SH-SY5Y (cell line): ENCODE results near the gene SLC10A6.

ENCODE experiments used
- GATA2 ChIP-seq: IDR thresholded peaks from 2 replicates; pipeline ENCODE4 v1.6.1; 2011; ENCODE audit warnings: mild to moderate bottlenecking, low read depth, low read length
- GATA3 ChIP-seq: IDR thresholded peaks from 2 replicates; pipeline ENCODE4 v1.6.1; 2011; ENCODE audit warnings: low read depth, mild to moderate bottlenecking, low read length, moderate library complexity

DNA sequence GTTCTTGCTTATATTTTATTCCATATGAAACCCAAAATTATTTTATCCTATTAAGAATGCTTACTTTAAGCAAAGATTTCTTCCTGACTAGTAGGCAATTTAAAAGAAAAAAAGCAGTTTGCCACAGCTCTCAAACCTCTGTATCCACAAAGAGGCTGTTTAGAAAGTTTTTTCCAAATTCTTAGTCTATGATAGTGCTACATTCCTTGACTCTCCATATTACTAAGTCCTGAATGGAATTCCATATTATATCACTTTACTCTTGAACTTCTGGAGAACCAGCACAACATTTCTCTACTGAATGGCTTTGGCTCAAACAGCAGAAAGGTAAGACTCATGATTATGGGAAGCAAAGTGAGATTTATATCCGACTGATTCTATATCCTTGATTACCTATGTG is 8.3 kb downstream of the SLC10A6 start:
- TF ChIP-seq GATA2 (no peak), GATA3 (no peak)
